ENCODE results near the gene WRAP73. TPM values are rescaled to one million over a fixed set of nuclear protein-coding genes. Genes with fewer than 3 reads are reported as not detected.
"Not testable (repeated sequence)": the region's sequence is repeated elsewhere in the genome, so short reads cannot be mapped to it uniquely, and the experiment has no call there.

The WRAP73 gene
- total RNA-seq, 1 experiment from 2014 or later = 51.4 TPM

- intact Hi-C loops (cut with micrococcal nuclease) = no loop called here
- peak overlapping the region; percentile 41; the same call in 1 of the 2 replicates for H3K27ac ChIP-seq (ENCODE audit: low read depth, low read length)
- ATAC-seq = no peak
These were observed 26.3 kb downstream of the WRAP73 start for GRCh38 chr1:3623441-3624199.

DNA sequence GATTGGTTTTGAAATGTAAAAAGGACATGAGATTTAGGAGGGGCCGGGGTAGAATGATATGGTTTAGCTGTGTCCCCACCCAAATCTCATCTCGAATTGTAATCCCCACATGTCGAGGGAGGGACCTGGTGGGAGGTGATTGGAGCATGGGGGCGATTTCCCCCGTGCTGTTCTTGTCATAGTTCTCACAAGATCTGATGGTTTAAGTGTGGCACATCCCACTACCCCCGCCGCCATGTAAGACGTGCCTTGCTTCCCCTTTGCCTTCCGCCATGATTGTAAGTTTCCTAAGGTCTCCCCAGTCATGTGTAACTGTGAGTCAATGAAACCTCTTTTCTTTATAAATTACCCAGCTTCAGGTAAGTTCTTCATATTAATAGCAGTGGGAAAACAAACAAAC is 27.8 kb downstream of the WRAP73 start:
- H4K20me1 ChIP-seq (ENCODE audit: insufficient read depth); H3K79me2 ChIP-seq (ENCODE audit: insufficient read depth, low read length); intact Hi-C loops (cut with micrococcal nuclease); POLR2A ChIA-PET; H3K9me2 ChIP-seq (ENCODE audit: insufficient read depth); H3K4me3 ChIP-seq (replicated peaks in 1 of 2; ENCODE audit: low read depth in 1 of 2, low read length in 2 of 2); DNase-seq (ENCODE audit: low read depth, low spot score); BruUV-seq (replicated peaks); H3K9me3 ChIP-seq (ENCODE audit: control insufficient read depth in 1 of 2, insufficient read depth in 1 of 2, low read depth in 1 of 2, low read length in 2 of 2); H2AFZ ChIP-seq (ENCODE audit: low read depth, low read length, poor library complexity, severe bottlenecking); H3K9ac ChIP-seq (ENCODE audit: low read length); H3K36me3 ChIP-seq (ENCODE audit: control insufficient read depth in 1 of 2, insufficient read depth in 2 of 2, low read length in 2 of 2); H3K27ac ChIP-seq (ENCODE audit: low read depth, low read length); ATAC-seq; H3K27me3 ChIP-seq (ENCODE audit: insufficient read depth, low read length); H3K4me2 ChIP-seq (ENCODE audit: low read length): not testable (repeated sequence)
- H3K4me1 ChIP-seq (ENCODE audit: control insufficient read depth in 1 of 2, insufficient read depth in 2 of 2, low read length in 2 of 2) = peaks cover 6 to 33% of the 10 kb centered on the region in 2 experiments; a peak in 2 of 4 replicates
- ChIA-PET RAD21 (ENCODE audit: low non-redundant PET in 1 of 2, low total read pairs in 2 of 2, uncharacterized antibody in 2 of 2, unreplicated experiment in 2 of 2) (interaction anchor here (2.2 to 2.5 kb wide), 2 partner anchors 169 kb away, joined by 9 read pairs; no protein-coding TSS in a partner anchor), CTCF (interaction anchor here (1.8 to 4.2 kb wide), 4 partner anchors 34 to 169 kb away, joined by 6 to 136 read pairs (median 16); no protein-coding TSS in a partner anchor)

More at GRCh38 chr1:3623441-3624199, 26.3 kb downstream of the WRAP73 start:
- Histone ChIP-seq H3K4me1 (ENCODE audit: control insufficient read depth in 1 of 2, insufficient read depth in 2 of 2, low read length in 2 of 2) (peaks cover 6 to 35% of the 10 kb centered on the region in 2 experiments; a peak in 2 of 4 replicates), H3K79me2 (ENCODE audit: insufficient read depth, low read length) (no peaks in the 10 kb centered on the region), H3K4me2 (ENCODE audit: low read length) (peak overlapping the region; percentile 95), H3K27me3 (ENCODE audit: insufficient read depth, low read length) (no peaks in the 10 kb centered on the region), H4K20me1 (ENCODE audit: insufficient read depth) (no peaks in the 10 kb centered on the region), H3K4me3 (replicated peaks in 1 of 2; ENCODE audit: low read depth in 1 of 2, low read length in 2 of 2) (peak overlapping the region; percentile 87 to 96), H3K9me3 (ENCODE audit: control insufficient read depth in 1 of 2, insufficient read depth in 1 of 2, low read depth in 1 of 2, low read length in 2 of 2) (no peaks in the 10 kb centered on the region), H3K9me2 (ENCODE audit: insufficient read depth) (no peaks in the 10 kb centered on the region), H3K36me3 (ENCODE audit: control insufficient read depth in 1 of 2, insufficient read depth in 2 of 2, low read length in 2 of 2) (0 out of 4 replicates have a peak, but pooled peaks cover 0 to 2% of the 10 kb centered on the region in 2 experiments), H3K9ac (ENCODE audit: low read length) (peak overlapping the region; percentile 68), H2AFZ (ENCODE audit: low read depth, low read length, poor library complexity, severe bottlenecking) (no peak overlapping the region)
- RAD21 ChIA-PET (ENCODE audit: low non-redundant PET in 1 of 2, low total read pairs in 2 of 2, uncharacterized antibody in 2 of 2, unreplicated experiment in 2 of 2) = no interaction called here
- POLR2A ChIA-PET = no interaction called here
- CTCF ChIA-PET = interaction anchor here (1.0 kb wide), 1 partner anchor 170 kb away, joined by 3 to 5 read pairs; no protein-coding TSS in a partner anchor
- no peak for DNase-seq (ENCODE audit: low read depth, low spot score)
- BruUV-seq (replicated peaks) = no TSS peak
- TF ChIP-seq ZFX (IDR thresholded peaks at IDR 0.05) = no peak
- no peak for TF ChIP-seq EZH2 (IDR thresholded peaks at IDR 0.05)
- no peak for TF ChIP-seq ELF1 (IDR thresholded peaks at IDR 0.05; ENCODE audit: borderline replicate concordance, low read depth)
- TF ChIP-seq EGR1 (IDR thresholded peaks at IDR 0.05; ENCODE audit: low read depth) = no peak
- TF ChIP-seq EZH2phosphoT487 (IDR thresholded peaks at IDR 0.05; ENCODE audit: borderline replicate concordance) = no peak
- no peak for TF ChIP-seq RAD21 (IDR thresholded peaks at IDR 0.05; ENCODE audit: low read depth)
- TF ChIP-seq FOSL1 (IDR thresholded peaks at IDR 0.05; ENCODE audit: low read depth) = no peak
- TF ChIP-seq SIN3A (IDR thresholded peaks at IDR 0.05; ENCODE audit: low read depth) = no peak
- TF ChIP-seq ZNF274 (IDR thresholded peaks at IDR 0.05; ENCODE audit: low read depth, low read length) = no peak
- no peak for TF ChIP-seq SP1 (IDR thresholded peaks at IDR 0.05; ENCODE audit: low read depth)
- TF ChIP-seq, protein P1, sequence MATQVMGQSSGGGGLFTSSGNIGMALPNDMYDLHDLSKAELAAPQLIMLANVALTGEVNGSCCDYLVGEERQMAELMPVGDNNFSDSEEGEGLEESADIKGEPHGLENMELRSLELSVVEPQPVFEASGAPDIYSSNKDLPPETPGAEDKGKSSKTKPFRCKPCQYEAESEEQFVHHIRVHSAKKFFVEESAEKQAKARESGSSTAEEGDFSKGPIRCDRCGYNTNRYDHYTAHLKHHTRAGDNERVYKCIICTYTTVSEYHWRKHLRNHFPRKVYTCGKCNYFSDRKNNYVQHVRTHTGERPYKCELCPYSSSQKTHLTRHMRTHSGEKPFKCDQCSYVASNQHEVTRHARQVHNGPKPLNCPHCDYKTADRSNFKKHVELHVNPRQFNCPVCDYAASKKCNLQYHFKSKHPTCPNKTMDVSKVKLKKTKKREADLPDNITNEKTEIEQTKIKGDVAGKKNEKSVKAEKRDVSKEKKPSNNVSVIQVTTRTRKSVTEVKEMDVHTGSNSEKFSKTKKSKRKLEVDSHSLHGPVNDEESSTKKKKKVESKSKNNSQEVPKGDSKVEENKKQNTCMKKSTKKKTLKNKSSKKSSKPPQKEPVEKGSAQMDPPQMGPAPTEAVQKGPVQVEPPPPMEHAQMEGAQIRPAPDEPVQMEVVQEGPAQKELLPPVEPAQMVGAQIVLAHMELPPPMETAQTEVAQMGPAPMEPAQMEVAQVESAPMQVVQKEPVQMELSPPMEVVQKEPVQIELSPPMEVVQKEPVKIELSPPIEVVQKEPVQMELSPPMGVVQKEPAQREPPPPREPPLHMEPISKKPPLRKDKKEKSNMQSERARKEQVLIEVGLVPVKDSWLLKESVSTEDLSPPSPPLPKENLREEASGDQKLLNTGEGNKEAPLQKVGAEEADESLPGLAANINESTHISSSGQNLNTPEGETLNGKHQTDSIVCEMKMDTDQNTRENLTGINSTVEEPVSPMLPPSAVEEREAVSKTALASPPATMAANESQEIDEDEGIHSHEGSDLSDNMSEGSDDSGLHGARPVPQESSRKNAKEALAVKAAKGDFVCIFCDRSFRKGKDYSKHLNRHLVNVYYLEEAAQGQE (IDR thresholded peaks at IDR 0.05; ENCODE audit: low read depth) = no peak
- TF ChIP-seq, protein P2, sequence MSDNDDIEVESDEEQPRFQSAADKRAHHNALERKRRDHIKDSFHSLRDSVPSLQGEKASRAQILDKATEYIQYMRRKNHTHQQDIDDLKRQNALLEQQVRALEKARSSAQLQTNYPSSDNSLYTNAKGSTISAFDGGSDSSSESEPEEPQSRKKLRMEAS (IDR thresholded peaks at IDR 0.05) = no peak
- TF ChIP-seq POLR2AphosphoS5 (IDR thresholded peaks at IDR 0.05; ENCODE audit: low read depth, low read length) = no peak
- TF ChIP-seq YY1 (IDR thresholded peaks at IDR 0.05; ENCODE audit: extremely low read depth, insufficient replicate concordance, low read depth, low read length) = no peak
- TF ChIP-seq ATF3 (IDR thresholded peaks at IDR 0.05) = no peak
- no peak for TF ChIP-seq POLR2A (IDR thresholded peaks at IDR 0.05; ENCODE audit: borderline replicate concordance, extremely low read depth, insufficient read depth, insufficient read length)
- TF ChIP-seq CEBPB (IDR thresholded peaks at IDR 0.05; ENCODE audit: low read depth) = no peak
- no peak for TF ChIP-seq SRF (IDR thresholded peaks at IDR 0.05; ENCODE audit: low read depth)
